GM18505 (cell line): ENCODE data around the gene LYZL4.

Experiments
- ATAC-seq: cut with Tn5 transposase; IDR thresholded peaks from one replicate; pipeline ENCODE4 v1.9.1; 2021; ENCODE audit not compliant: unreplicated experiment
- POLR2A ChIP-seq: IDR thresholded peaks from 4 replicates; pipeline ENCODE4 v1.6.1; 2011; ENCODE audit warnings: borderline replicate concordance; ENCODE audit not compliant: insufficient read depth, insufficient read length; ENCODE audit errors: extremely low read depth

Gene LYZL4

DNA sequence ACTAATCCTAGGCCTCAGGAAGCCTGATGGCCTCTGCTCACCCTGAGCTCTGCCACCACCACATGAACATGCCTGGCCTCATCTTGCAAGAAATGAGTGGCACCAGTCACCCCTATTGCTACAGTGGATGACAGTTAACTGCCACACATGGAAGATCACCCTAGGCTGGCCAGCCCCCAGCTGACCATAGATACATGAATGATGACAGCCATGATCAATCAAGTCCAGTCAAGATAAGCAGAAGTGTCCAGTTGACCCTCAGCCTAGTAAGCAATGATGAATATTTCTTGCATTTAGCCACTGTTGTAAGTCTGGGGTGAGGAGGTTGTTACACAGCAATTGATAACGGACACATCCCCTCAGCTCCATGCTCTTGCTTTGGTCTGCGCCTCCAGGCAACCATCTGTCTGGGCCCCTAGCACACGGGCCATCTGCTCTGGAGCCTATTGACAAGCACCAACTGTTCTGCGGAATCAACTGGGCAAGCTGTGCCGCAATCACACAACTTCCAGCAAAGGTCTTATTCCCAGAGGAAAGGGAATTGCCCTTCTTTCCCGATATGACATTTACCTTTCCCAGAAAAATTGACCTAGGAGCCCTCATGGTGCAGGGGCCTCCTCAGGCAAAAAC lies 2.2 kb upstream of the LYZL4 start:
- ATAC-seq, result no peak

DNA sequence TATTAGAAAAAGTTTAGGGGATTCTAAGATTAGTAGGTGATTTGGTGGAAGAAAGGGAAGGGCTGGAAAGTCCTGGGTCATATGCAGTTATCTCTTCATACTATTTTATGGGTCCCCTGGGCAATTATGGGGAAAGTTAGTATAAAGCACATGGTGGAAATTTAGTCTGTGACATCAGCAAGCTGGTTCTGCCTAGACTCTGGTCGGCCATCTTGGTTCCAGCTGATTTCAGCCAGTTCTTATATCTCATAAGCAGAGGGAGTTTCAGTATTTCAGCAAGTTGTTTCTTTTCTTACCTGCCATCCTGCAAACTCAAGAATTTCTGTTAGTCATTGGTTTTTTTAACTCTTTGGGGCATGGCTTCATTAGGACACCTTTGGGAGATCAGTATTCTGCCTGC lies 1.0 kb upstream of the LYZL4 start:
- no peak for ATAC-seq
- TF ChIP-seq POLR2A, result no peak

More for the DNA sequence above, 2.2 kb upstream of the LYZL4 start:
- TF ChIP-seq POLR2A, result no peak

DNA sequence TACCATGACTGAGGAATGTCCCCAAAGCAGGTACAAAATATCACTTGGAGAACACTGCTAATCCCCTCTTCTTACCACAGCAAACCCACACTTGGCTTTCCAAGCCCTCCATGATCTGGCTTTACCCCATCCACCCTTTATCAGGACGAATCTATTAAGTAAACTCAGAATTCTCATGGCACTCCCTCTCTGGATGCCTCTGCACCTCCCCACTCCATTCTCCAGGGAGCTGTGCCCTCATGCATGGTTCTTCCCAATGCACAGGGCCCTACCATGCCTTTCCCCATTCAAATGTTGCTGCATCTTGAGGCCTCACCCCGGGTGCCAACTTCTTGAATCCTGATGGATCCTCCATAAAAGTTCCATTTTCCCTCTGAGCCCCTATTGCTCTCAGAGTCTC lies 2.3 kb downstream of the LYZL4 start:
- ATAC-seq, result no peak
- no peak for TF ChIP-seq POLR2A

- TF ChIP-seq POLR2A, result no peak
- no peak for ATAC-seq
Measured at GRCh38 chr3:42406727-42407450, 3.5 kb downstream of the LYZL4 start.

GRCh38 chr3:42405857-42406256 lies 4.6 kb downstream of the LYZL4 start:
- no peak for TF ChIP-seq POLR2A

GRCh38 chr3:42403737-42404136 lies 6.7 kb downstream of the LYZL4 start:
- no peak for ATAC-seq
- no peak for TF ChIP-seq POLR2A

More at GRCh38 chr3:42405857-42406256, 4.6 kb downstream of the LYZL4 start:
- no peak for ATAC-seq

- TF ChIP-seq POLR2A, result no peak
- no peak for ATAC-seq
Measured at GRCh38 chr3:42402394-42403096, 7.9 kb downstream of the LYZL4 start.

DNA sequence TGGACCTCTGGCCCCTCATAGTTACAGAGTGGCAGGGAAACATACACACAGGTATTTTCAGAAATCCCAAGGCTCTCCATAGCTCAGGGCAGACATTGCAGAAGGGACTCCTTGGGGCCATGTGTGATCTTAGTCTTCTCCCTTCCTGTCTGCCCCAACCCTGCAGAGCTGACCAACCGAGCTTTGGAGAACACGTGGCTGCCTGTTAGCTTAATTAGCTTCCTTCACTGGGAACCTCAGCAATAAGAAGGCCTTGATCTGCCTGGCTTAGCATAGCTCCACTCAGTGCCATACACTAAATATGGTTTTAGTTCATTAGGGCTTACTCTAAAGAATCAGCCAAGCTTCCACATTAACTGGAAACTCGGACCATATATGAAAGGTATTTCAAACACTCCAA lies 12.3 kb downstream of the LYZL4 start:
- ATAC-seq, result no peak
- no peak for TF ChIP-seq POLR2A

- ATAC-seq, result no peak
- TF ChIP-seq POLR2A, result no peak
Measured at GRCh38 chr3:42397644-42398043, 12.8 kb downstream of the LYZL4 start.

- no peak for TF ChIP-seq POLR2A
- ATAC-seq, result no peak
Measured at GRCh38 chr3:42394579-42395288, 15.7 kb downstream of the LYZL4 start.

DNA sequence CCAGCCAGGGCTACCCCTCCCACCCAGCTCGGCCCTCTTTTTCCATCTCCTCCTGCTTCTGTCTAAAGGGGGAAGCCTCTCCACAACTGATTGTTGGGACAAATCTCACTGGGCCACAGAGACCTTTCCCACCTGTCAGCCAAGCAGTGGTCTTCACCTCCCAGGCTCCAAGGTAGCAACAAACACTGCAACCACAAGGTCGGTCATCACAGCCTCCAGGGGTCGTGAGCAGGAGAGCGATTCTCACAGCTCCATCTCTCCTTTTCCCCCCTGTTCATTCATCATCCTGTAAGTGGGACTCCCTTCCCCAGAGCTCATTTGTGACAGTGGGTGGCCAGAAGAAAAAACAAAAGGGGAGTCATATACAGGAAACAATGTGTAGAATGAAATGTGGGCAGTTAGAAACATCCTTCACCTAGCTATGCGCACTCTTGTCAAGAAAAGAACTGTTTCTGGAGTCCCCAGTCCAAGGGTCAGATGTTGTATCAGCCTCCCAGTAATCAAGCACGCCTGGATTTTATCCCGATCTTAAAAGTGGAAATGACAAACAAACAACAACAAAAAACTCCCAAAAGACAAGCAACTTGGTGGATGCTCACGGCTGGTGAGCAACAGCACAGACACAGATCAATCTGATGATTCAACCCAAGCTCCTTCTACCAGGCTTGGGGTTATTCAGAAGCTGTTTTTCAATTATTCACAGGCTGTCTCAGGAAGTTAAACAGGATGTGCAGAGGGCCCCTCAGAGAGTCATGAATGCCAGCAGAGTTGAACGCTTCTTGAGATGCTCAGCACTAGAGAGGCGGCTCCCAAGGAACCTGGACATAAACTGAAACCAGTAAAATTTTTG lies 22.4 kb downstream of the LYZL4 start:
- no peak for ATAC-seq
- TF ChIP-seq POLR2A, result no peak

GRCh38 chr3:42381551-42382082 lies 28.8 kb downstream of the LYZL4 start:
- ATAC-seq, result no peak
- TF ChIP-seq POLR2A, result no peak

GRCh38 chr3:42377681-42378080 lies 32.7 kb downstream of the LYZL4 start:
- TF ChIP-seq POLR2A, result no peak
- no peak for ATAC-seq

DNA sequence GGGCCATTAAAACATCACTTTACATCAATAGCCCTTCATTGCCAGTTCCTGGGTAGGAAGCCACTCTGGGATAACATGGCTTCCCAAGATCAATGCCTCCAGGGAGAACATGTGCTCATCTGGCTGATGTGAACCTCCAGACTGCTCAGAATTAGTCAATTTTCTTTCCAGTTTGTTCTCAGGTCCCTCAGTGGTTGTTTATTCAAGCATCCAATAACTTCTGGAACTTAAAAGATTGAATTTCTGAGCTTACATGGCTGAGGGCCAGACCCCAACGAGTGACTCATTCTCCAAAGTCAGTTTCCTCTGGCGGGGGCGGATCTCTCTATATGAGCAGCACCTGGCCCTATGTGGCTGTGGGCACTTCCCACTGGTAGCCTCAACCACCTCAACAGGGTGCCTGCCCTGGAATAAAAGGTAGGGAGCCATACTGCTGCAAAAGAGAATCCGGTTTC lies 34.0 kb downstream of the LYZL4 start:
- no peak for ATAC-seq
- no peak for TF ChIP-seq POLR2A
